GM18499 (cell line): ENCODE data around the gene GRM8.

ENCODE experiments used
- ATAC-seq: cut with Tn5 transposase; IDR thresholded peaks from one replicate; pipeline ENCODE4 v1.9.1; 2021; ENCODE audit warnings: moderate number of reproducible peaks; ENCODE audit not compliant: insufficient read depth, unreplicated experiment

The GRM8 gene

DNA sequence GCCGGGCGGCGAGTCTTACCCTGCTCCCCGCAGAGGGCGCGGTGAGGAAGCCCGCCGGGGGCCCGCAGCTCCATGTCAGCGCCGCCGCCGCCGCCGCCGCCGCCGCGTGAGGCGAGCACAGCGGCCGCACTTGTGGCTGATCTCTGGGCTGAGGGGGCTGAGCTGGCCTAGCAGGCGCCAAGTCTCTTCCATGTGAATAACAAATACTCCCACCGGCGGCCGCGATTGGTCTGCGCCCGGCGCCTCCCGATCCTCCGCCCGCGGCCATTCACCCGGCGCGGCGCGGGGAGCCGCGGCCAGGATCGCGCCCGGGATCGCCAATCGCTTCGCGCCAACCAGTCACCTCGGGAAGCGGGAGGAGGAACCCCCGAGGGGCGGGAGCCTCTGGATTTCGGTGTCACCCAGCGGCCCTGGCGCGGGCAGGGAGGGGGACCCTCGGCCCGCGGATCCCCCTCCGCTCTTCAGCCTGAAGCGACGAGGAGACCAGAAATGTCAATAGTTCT, at the start of gene GRM8:
Gene GRM8, minus strand, starts transcription at position 164 of the 503 bp plus-strand sequence.
- no peak for ATAC-seq

DNA sequence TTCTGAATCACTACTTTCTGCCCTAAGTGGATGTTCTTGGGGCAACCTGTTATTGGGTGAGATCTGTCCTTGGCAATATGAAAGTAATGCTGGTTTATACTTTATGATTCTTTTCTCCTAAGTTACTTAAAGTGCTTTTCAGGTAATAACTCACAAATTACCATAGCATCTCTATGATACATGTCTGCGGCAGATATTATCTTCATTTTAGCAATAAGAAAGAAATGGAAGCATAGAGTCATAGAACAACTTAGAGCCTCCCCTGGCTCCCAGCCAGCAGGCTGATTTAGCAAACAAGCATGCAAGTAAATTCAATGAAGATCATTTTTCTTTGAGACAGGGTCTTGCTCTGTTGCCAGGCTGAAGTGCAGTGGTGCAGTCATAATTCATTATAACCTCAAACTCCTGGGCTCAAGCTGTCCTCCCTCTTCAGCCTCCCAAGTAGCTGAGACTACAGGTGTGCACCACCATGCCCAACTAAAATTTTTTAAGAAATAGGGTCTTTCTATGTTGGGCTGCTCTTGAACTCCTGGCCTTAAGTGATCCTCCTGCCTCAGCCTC, 38.1 kb upstream of the GRM8 start:
- no peak for ATAC-seq

DNA sequence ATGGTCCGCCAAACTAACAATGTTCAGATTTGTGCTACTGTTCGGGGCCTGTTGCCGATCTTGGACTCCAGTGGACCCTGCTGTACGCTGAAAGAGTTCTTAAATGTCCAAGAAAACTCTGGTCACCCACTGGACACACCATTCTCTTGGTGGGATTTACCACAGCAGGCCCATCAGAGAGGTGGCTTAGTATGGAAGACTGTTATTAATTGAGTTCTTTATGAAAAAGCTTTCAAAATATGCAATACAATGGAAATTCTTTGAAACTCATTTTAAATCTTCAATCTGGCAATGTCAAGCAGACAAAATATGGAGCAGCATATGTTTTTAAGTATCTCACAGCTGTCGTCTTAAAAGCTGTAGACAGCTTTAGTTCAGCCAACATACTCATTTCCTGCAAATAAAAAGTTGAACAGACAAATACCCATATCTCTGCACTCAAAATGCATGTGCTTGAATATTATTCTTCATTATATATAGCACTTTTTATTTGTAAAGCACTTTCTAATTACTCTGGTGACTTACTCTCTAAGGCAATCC, 37.4 kb upstream of the GRM8 start:
- ATAC-seq = no peak

DNA sequence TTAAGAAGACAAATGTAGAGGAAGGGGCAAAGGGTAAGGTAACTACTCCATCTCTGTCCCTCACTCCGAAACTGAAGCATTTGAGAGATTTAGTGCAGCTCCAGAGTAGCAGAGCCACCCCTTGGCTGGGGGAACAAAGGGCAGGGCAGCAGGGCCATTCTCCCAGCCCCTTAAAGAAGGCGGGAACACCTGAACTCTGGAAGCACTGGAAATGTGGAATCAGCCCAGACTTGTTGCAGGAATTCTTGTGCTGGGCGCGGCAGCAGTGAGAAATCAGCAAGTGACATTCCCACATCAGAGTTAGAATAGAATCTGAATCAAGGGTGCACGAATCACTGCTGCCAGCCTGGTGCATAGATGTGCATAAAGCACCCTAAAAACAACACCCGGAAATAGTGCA, 34.4 kb upstream of the GRM8 start:
- ATAC-seq = no peak

GRCh38 chr7:127270093-127270492, 17.4 kb upstream of the GRM8 start:
- ATAC-seq = no peak

DNA sequence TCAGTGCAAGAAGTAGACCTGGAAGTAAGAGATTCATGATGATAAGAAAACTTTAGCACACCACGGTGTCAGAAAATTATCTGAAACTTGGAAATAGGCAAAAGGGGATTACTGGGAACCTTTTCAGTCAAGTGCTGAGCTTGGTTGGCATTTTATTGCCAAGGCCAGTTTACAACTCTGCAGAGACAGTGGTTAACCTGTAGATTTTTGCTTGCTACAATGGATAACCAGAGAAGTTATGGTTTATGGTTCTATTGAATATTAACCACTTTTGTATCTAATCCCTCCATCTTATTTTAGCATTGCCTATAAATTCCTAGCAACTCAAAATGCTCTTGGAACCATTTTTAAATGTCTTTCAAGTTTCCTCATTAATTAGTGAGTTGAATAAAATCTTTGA, 13.3 kb upstream of the GRM8 start:
- ATAC-seq = no peak

- no peak for ATAC-seq
These were observed 11.5 kb upstream of the GRM8 start for GRCh38 chr7:127264219-127264618.

- ATAC-seq = no peak
These were observed 5.4 kb upstream of the GRM8 start for GRCh38 chr7:127258111-127258510.

GRCh38 chr7:127257086-127257485, 4.3 kb upstream of the GRM8 start:
- no peak for ATAC-seq

DNA sequence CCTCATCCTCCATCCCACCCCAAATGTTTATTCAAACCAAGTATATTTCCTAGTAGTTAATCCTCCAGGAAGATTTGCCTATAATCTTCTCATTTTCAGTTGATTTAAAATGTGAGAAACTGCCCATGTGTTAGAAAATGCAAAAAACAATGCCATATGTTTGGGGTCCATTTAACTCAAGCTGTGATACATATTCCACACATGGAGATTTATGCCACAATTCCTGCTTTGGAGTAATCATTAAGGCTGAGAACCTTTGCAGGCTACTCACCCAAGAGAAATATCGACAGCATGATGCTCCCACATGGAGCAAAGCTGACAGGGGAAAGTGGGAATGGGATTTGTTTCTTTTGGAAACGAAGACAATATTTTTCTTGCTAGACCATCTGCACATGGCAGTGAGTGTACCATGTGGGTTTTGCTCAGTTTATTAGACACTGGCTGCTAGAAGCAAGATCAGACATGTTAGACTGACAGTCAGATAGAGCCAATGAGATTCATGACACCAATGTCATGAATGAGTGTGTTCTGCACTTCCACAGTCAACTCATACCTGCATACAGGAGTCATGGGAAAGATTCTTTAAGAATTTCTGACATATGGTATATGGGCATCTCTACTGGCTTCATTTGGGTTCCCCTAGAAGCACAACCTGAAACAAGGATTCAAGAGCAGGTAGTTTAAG, 3.4 kb upstream of the GRM8 start:
- ATAC-seq = no peak

DNA sequence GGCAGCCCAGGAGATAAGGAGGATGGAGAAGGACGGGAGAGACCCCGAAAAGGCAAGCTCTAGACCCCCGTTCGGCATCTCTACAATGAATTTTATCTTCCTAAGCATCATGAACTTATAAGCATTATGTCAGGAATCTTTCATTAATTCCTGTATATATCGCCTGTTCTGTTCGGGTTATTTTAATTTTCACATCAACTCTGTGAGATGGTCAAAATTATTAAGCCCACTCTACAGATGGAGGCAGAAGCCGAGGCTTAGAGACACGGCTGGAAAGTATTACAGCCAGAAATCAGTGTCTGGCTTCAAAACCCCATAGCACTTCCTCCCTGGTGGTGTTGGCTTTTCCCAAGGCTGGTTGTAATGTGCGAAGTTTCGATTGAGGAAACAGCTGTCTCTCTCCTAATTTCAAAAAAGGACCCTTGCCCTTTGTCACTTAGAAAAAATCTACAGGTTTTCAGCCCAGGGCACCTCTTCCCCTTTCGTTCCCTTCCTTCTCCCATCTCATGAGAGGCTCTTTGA, 1.5 kb upstream of the GRM8 start:
- no peak for ATAC-seq

- ATAC-seq = no peak
These were observed 781 bp upstream of the GRM8 start for GRCh38 chr7:127253281-127254162.

DNA sequence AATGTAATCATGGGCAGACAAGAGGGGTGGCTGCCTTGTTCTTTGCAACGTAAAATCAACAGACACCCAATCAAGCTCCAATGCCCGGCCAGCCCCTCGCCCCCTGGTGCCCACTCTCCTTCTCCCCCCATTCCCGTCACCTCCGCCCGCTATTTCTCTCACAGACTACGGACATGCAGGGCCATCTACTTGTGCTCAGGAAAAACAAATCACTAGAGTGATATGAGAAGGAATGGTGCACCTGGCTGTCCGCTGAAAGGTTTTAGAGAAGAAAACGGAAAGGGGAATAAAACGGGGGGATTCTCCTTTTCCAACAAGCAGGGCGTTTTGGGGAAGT, 396 bp downstream of the GRM8 start:
- ATAC-seq = no peak

GRCh38 chr7:127251465-127252376, 1.0 kb downstream of the GRM8 start:
- no peak for ATAC-seq

DNA sequence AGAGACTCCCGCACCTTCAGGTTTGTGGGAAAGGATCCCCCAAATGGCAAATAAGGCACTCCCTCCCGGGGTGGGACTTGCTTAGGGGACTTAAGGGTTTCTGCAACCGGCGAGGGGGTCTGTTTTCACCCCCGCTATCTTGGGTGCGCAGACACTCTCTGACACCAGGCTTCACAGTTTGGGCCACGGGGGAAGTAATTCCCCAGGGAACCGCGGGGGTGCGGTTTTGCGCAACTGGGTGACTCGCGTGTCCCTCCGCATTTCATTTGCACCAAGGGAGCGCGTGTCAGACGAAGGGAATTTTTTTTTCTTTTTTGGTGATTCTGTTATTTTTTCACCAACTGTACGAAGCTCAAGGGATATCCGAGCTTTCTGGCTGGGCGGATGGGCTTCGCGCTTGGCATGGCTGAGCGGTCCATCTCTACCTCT, 1.7 kb downstream of the GRM8 start:
- no peak for ATAC-seq

DNA sequence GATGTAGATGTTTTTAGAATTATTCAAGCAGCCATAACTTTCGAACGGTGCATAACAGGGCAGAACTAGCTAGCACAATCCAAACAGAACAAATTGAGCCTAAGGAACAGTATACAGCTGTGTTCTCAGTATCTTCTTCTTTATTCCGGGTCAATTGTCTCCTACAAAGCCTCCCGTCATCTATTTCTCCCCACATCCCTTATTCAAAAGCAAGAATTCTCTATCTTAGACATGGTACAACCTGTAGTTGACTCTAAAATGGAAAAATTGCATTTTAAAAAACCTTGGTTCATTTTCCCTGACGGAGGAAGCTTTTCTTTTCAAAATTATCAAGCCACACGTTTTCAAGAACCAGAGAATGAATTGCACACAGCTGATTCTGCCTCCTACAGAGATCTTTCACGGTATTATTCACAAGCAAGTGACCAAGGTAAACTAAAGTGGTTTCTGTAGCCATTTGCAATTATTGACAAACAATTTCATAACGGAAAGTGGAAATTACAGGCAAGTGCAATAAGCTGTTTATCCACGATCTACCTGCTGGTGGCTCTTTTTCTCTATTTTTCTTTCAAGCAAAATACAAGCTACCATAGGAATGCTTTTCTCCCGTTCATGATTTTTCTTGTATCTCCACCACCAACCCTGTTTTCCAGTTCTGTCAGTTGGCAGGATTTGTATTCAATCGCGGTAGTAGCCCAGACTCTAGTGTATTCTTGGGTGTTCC, 2.3 kb downstream of the GRM8 start:
- no peak for ATAC-seq

DNA sequence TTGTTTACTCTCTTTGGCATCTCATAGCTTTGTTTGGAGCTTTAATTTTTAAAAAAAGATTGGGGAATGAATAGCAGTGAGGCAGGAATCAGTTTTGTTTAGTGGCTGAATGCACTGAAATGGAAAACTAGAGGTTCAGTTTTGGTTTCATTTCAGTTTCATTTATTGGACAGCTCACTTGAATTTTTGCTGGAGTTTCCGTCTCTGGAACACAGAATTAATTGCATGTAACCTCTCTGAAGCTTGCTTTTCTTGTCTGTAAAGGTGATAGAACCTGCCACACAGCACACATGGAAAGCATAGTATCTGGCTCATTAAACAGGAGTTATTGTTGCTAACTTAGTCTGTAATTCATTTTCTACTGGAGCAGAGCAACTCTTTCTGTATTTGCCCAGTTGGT, 7.1 kb downstream of the GRM8 start:
- no peak for ATAC-seq

GRCh38 chr7:127245002-127245401, 7.7 kb downstream of the GRM8 start:
- no peak for ATAC-seq

DNA sequence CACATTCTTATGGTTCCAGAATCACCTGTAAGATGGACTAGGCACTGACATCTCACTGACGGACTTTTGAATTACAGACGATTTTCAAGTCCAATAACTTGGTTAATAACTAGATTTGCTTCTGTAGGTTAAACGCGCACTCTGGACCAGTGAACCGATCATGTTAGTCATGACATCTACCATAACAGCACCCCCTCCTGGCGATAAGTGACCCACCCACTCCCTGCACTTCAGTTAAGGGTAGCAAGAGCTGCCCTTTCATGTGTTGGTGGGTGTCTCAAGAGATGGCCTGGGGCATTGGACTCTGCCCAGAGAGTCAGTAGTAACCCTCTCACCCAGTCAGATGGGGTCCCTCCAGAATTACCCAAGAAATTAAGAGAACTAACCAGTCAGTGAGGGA, 12.9 kb downstream of the GRM8 start:
- no peak for ATAC-seq
